ENCODE results near the gene SUSD4.

Gene SUSD4

DNA sequence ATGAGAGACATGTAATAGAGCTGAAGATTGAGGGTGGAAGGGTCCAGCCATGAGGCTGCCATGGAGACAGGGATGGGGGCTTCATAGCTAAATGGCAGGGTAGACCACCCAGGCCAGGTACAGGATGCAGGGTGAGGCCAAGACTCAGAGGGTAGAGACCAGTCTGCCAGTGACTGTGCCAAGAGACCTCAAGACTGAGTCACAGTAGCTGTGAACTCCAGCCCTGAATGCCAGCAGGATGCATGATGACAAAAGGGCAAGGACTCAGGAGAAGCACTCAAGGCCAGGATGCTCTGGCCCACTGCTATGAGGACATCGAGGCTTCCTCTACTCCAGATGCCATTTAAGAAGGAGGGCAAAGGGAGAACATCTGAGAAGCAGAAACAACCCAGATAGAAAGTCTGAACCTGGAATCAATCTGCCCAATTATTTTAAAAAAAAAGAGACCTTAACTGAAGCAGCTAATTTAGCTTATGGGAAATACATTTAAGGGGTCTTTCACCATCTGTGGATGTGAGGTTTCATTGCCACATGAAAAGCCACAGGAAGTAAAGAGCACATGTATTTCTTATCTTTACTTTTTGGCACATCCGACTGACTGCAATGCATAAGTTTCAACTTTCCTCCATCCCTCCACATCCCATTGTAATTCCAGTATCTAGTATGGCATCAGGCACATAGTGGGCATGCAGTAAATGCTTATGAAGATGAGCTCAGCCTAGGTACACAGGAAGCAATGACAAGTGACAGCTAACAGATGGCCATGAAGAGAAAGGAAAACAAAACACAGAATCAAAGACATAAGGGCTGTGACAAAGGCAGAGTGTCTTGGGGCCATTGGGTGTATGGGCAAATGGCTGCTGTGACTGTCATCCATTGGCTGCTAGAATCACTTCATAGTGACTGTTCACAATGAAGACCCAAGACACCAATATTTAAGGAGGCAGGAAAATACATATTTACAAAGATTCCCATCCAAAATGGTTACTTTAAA, 40.2 kb downstream of the SUSD4 start:
- Histone ChIP-seq H3K9ac (ENCODE audit: low read depth, low read length) (no peak overlapping the region), H3K36me3 (ENCODE audit: control insufficient read depth, insufficient read depth, low read length) (no peaks in the 10 kb centered on the region), H3K27me3 (ENCODE audit: control insufficient read depth, insufficient read depth, low read length) (no peaks in the 10 kb centered on the region), H3K4me3 (ENCODE audit: low read depth, low read length) (no peak overlapping the region), H3K4me1 (ENCODE audit: control insufficient read depth, insufficient read depth, low read length) (peaks cover 4% of the 10 kb centered on the region), H3K9me3 (ENCODE audit: control insufficient read depth, insufficient read depth, low read length) (no peaks in the 10 kb centered on the region)

DNA sequence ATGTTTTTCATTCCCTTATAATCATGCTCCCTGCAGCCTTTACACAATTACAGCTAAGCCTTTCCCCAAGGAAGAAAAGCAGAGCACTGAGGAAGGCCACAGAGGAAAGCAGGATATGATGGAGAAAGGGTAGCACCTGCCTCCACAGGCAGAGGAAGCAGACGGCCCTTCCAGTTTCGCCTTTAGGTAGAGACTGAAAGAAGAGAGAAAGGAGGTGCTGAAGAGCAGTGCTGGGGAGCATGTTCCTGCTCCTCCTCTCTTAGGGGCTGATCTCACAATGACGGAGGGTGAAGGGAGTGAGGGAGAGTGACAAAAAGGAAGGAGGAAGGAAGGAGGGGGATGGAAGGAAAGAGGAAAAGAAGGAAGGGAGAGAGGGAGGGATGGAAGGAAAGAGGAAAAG, 41.1 kb downstream of the SUSD4 start:
- H3K36me3 ChIP-seq (ENCODE audit: control insufficient read depth, insufficient read depth, low read length), result no peaks in the 10 kb centered on the region
- H3K9me3 ChIP-seq (ENCODE audit: control insufficient read depth, insufficient read depth, low read length), result no peaks in the 10 kb centered on the region
- H3K9ac ChIP-seq (ENCODE audit: low read depth, low read length), result no peak overlapping the region
- peaks cover 4% of the 10 kb centered on the region for H3K4me1 ChIP-seq (ENCODE audit: control insufficient read depth, insufficient read depth, low read length)
- no peaks in the 10 kb centered on the region for H3K27me3 ChIP-seq (ENCODE audit: control insufficient read depth, insufficient read depth, low read length)
- no peak overlapping the region for H3K4me3 ChIP-seq (ENCODE audit: low read depth, low read length)

DNA sequence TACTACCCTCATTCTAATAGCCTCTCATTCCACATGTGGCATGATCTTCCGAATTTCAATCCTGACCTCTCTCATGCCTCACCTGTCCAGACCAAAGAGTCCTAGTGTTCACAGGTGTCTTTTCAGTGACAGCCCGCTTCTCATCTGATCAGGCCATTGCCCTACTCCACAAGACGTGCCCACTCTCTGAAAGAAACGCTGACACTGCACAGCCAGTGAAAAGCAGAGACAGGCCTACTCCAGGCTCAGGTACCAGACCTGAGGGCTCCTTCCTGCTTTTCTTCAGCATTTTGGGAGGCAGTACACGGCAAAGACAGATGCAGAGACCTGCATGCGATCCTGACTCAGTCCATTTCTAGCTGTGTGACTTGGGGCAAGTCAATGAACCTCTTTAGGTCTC, 43.0 kb downstream of the SUSD4 start:
- Histone ChIP-seq H3K27me3 (ENCODE audit: control insufficient read depth, insufficient read depth, low read length) (no peaks in the 10 kb centered on the region), H3K9me3 (ENCODE audit: control insufficient read depth, insufficient read depth, low read length) (no peaks in the 10 kb centered on the region), H3K4me1 (ENCODE audit: control insufficient read depth, insufficient read depth, low read length) (peaks cover 4% of the 10 kb centered on the region), H3K9ac (ENCODE audit: low read depth, low read length) (no peak overlapping the region), H3K36me3 (ENCODE audit: control insufficient read depth, insufficient read depth, low read length) (no peaks in the 10 kb centered on the region), H3K4me3 (ENCODE audit: low read depth, low read length) (no peak overlapping the region)

DNA sequence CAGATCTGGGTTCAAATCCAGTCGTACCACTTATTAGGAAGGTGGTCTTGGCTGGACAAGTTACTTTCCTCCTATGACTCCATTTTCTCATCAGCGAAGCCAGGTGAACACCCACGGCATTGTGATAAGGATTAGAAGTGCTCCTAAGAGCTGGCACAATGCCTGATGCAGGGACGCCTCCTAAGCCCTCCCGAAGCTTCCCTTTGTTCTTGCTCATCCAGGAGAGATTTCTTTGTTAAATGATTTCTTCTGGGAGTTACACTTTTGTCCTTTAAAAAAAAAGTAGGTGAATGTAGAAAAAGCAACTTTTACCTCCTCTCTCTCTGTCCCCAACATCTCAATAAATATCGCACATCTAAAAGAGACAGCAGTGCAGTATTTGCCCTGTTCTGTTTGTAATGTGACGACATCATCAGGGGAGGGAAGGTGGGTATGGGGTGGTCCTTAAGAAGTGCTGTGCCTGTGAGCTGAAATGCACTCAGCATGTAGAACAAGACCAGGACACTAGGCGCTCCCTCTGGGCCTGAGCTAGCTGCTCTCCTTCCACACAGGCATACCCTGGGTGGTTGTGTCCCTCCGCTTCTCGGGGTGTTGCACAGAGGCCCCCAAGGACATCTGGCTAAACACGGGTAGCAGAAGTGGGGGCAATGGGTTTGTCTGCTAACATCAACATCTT, 43.9 kb downstream of the SUSD4 start:
- Histone ChIP-seq H3K4me1 (ENCODE audit: control insufficient read depth, insufficient read depth, low read length) (peaks cover 4% of the 10 kb centered on the region), H3K27me3 (ENCODE audit: control insufficient read depth, insufficient read depth, low read length) (no peaks in the 10 kb centered on the region), H3K9me3 (ENCODE audit: control insufficient read depth, insufficient read depth, low read length) (no peaks in the 10 kb centered on the region), H3K9ac (ENCODE audit: low read depth, low read length) (no peak overlapping the region), H3K36me3 (ENCODE audit: control insufficient read depth, insufficient read depth, low read length) (no peaks in the 10 kb centered on the region), H3K4me3 (ENCODE audit: low read depth, low read length) (no peak overlapping the region)

DNA sequence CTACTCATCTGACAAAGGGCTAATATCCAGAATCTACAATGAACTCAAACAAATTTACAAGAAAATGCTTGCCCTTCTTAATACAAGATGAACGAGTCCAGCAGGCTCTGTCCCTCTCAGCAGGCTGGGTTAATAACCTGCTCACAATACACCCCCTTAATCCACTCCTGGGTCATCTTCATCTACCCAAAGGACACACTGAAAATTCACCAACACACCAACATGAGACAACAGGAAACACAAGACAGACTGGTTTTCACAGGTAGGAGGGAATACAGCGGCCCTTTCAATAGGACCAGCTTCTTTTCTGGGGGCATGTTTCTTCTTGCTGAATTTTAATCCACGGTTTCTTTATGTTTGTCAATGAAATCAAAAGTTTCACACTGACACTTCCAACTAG, 44.6 kb downstream of the SUSD4 start:
- Histone ChIP-seq H3K4me1 (ENCODE audit: control insufficient read depth, insufficient read depth, low read length) (peaks cover 4% of the 10 kb centered on the region), H3K36me3 (ENCODE audit: control insufficient read depth, insufficient read depth, low read length) (no peaks in the 10 kb centered on the region), H3K9me3 (ENCODE audit: control insufficient read depth, insufficient read depth, low read length) (no peaks in the 10 kb centered on the region), H3K27me3 (ENCODE audit: control insufficient read depth, insufficient read depth, low read length) (no peaks in the 10 kb centered on the region), H3K4me3 (ENCODE audit: low read depth, low read length) (no peak overlapping the region), H3K9ac (ENCODE audit: low read depth, low read length) (no peak overlapping the region)

DNA sequence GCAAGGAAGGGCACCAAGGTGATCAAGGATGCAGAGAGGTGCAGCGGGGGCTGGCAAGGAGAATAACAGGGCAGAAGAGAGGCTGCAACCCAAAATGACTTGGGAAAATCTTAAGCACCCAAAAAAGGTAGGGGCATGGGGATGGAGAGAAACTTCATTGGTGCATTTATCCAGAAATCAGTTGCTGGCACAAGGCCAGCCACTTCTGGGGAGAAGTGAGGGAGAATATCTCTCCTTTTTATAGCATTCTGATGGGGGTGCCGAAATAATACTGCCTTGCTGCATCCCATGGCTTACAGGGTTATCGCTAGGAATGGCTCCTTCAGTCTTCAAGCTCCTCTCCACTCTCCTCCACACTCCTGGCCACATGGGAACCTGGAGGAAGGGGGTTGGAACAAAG, 47.9 kb downstream of the SUSD4 start:
- H3K4me1 ChIP-seq (ENCODE audit: control insufficient read depth, insufficient read depth, low read length), result peaks cover 7% of the 10 kb centered on the region
- no peaks in the 10 kb centered on the region for H3K9me3 ChIP-seq (ENCODE audit: control insufficient read depth, insufficient read depth, low read length)
- H3K27me3 ChIP-seq (ENCODE audit: control insufficient read depth, insufficient read depth, low read length), result no peaks in the 10 kb centered on the region
- no peak overlapping the region for H3K4me3 ChIP-seq (ENCODE audit: low read depth, low read length)
- H3K36me3 ChIP-seq (ENCODE audit: control insufficient read depth, insufficient read depth, low read length), result no peaks in the 10 kb centered on the region
- H3K9ac ChIP-seq (ENCODE audit: low read depth, low read length), result no peak overlapping the region

DNA sequence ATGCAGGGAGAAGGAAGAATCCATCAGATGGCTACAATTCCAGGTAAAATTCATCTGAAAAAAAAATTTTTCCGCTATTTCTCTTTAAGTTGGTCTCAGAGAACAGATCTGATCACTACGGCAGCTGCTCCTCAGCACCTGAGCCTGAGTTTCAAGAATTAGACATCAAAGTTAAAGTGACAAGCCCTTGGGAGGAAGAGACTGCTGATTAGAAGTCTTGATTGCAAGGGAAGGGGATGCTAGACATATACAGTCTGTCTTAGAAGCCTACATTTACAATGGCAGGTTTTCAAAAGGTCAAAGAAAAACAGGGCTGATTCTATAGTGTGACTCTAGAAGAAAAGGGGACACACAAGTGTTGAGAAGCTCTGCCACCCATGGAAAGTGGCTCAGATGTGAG, 48.3 kb downstream of the SUSD4 start:
- Histone ChIP-seq H3K36me3 (ENCODE audit: control insufficient read depth, insufficient read depth, low read length) (no peaks in the 10 kb centered on the region), H3K4me3 (ENCODE audit: low read depth, low read length) (no peak overlapping the region), H3K9me3 (ENCODE audit: control insufficient read depth, insufficient read depth, low read length) (no peaks in the 10 kb centered on the region), H3K9ac (ENCODE audit: low read depth, low read length) (no peak overlapping the region), H3K4me1 (ENCODE audit: control insufficient read depth, insufficient read depth, low read length) (peaks cover 7% of the 10 kb centered on the region), H3K27me3 (ENCODE audit: control insufficient read depth, insufficient read depth, low read length) (no peaks in the 10 kb centered on the region)

DNA sequence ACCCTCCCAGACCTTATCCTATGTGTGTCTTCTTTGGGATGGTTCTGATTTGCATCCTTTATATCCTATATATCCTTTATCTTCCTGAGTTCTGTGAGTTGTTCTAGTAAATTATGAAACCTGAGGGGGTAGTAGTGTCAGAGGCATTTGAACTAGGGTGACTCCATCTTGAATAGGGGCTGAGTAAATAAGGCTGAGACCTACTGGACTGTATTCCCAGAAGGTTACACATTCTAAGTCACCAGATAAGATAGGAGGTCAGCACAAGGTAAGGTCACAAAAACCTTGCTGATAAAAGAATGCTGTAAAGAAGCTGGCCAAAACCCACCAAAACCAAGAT, 50.6 kb downstream of the SUSD4 start:
- no peaks in the 10 kb centered on the region for H3K9me3 ChIP-seq (ENCODE audit: control insufficient read depth, insufficient read depth, low read length)
- H3K4me3 ChIP-seq (ENCODE audit: low read depth, low read length), result no peak overlapping the region
- peaks cover 3% of the 10 kb centered on the region for H3K4me1 ChIP-seq (ENCODE audit: control insufficient read depth, insufficient read depth, low read length)
- H3K36me3 ChIP-seq (ENCODE audit: control insufficient read depth, insufficient read depth, low read length), result no peaks in the 10 kb centered on the region
- no peaks in the 10 kb centered on the region for H3K27me3 ChIP-seq (ENCODE audit: control insufficient read depth, insufficient read depth, low read length)
- no peak overlapping the region for H3K9ac ChIP-seq (ENCODE audit: low read depth, low read length)

DNA sequence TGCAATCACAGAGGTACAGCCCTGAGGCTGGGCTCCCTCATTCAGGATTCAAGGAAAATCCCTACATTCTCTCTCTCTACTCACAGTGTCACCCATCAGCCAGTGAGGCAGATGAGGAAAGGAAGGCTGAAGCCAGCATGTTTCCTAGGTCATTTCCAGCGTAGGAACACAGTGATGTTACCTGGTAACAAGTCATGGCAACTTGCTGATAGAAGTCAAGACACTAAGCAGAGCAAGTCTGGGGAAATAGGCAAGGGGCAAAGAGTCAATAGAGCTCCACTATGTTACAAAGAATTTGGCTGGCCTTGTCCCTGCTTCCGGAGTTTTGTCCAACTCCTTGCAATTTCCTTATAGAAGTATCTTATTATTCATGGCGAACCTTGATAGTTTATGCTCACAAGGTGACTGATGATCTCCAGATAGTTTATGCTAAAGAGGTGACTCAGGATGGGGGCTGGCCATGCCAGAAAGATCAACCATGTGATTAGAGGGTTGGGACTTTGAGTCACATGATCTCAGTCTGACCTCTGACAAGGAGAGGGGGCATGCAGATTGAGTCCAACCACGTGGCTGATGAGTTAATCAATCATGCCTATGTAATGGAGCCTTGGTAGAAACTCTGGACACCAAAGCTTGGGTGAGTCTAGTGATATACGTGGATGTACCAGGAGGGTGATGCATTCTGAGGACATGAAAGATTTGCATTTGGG, 51.1 kb downstream of the SUSD4 start:
- no peak overlapping the region for H3K4me3 ChIP-seq (ENCODE audit: low read depth, low read length)
- H3K4me1 ChIP-seq (ENCODE audit: control insufficient read depth, insufficient read depth, low read length), result peaks cover 3% of the 10 kb centered on the region

DNA sequence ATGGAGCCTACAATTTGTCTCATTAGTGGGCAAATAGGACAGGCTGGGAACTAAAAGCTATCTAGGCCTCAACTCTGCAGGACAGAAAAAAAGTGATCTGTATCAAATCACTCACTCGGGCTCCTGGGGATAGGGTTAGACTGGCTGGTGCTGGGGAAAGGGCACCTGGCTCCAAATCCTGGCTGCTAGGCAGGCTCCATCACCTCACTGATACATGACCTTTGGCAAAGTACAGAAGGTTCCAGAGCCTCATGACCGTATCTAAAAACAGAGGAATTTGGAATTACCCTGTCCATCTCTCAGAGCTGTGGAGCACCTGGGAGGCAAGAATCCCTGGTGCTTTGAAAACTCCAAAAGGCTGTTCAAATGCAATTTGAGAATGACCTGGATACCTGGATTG, 51.7 kb downstream of the SUSD4 start:
- H3K9ac ChIP-seq (ENCODE audit: low read depth, low read length), result no peak overlapping the region
- peaks cover 3% of the 10 kb centered on the region for H3K4me1 ChIP-seq (ENCODE audit: control insufficient read depth, insufficient read depth, low read length)
- no peak overlapping the region for H3K4me3 ChIP-seq (ENCODE audit: low read depth, low read length)
- no peaks in the 10 kb centered on the region for H3K27me3 ChIP-seq (ENCODE audit: control insufficient read depth, insufficient read depth, low read length)
- no peaks in the 10 kb centered on the region for H3K36me3 ChIP-seq (ENCODE audit: control insufficient read depth, insufficient read depth, low read length)
- H3K9me3 ChIP-seq (ENCODE audit: control insufficient read depth, insufficient read depth, low read length), result no peaks in the 10 kb centered on the region

More for the DNA sequence above, 51.1 kb downstream of the SUSD4 start:
- no peaks in the 10 kb centered on the region for H3K9me3 ChIP-seq (ENCODE audit: control insufficient read depth, insufficient read depth, low read length)
- no peak overlapping the region for H3K9ac ChIP-seq (ENCODE audit: low read depth, low read length)
- no peaks in the 10 kb centered on the region for H3K36me3 ChIP-seq (ENCODE audit: control insufficient read depth, insufficient read depth, low read length)
- H3K27me3 ChIP-seq (ENCODE audit: control insufficient read depth, insufficient read depth, low read length), result no peaks in the 10 kb centered on the region

DNA sequence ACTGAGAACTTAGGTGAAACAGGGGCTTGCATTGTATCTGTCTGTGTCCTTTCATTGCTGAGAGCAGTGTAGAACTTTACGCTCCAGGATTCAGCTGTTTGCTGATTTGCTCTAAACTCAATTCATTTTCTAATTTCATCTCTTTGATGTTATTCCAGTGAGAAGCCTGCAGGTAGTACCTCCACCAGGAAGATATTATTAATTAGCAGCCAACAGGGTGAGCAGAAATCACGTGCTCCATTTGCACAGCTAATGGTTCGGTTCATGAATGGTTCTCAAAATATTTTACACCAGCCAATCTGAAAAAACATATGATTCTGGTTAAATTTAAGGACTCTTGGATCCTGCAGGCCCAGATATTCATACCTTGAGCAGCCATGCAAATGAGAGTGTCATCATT, 52.1 kb downstream of the SUSD4 start:
- Histone ChIP-seq H3K36me3 (ENCODE audit: control insufficient read depth, insufficient read depth, low read length) (no peaks in the 10 kb centered on the region), H3K9ac (ENCODE audit: low read depth, low read length) (no peak overlapping the region), H3K27me3 (ENCODE audit: control insufficient read depth, insufficient read depth, low read length) (no peaks in the 10 kb centered on the region), H3K4me3 (ENCODE audit: low read depth, low read length) (no peak overlapping the region), H3K9me3 (ENCODE audit: control insufficient read depth, insufficient read depth, low read length) (no peaks in the 10 kb centered on the region), H3K4me1 (ENCODE audit: control insufficient read depth, insufficient read depth, low read length) (peaks cover 3% of the 10 kb centered on the region)
